ENCODE data around the gene CLCA2.

CLCA2 gene

DNA sequence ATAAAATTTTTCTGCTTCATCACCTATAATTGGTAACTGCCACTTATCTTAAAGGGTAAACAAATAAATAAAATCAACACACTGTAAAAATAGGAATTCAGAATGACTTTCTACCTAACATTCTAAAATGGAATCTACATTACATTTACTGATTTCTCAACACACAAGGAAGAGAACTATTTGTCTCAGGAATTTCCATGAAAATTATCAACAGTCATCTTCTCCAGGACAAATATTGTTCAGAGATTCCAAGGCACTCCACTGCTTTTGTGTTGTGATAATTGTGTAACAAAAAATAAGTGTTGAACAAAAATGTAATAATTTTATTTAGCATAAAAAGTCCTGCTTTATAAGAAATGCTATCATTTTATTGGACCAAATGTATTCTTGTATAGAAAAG lies 35.2 kb upstream of the CLCA2 start:
- H2AFZ ChIP-seq (ENCODE audit: low read depth, low read length), result no peak overlapping the region
- H3K36me3 ChIP-seq (replicated peaks; ENCODE audit: low read depth, low read length), result no peaks in the 10 kb centered on the region
- TF ChIP-seq, protein P1, sequence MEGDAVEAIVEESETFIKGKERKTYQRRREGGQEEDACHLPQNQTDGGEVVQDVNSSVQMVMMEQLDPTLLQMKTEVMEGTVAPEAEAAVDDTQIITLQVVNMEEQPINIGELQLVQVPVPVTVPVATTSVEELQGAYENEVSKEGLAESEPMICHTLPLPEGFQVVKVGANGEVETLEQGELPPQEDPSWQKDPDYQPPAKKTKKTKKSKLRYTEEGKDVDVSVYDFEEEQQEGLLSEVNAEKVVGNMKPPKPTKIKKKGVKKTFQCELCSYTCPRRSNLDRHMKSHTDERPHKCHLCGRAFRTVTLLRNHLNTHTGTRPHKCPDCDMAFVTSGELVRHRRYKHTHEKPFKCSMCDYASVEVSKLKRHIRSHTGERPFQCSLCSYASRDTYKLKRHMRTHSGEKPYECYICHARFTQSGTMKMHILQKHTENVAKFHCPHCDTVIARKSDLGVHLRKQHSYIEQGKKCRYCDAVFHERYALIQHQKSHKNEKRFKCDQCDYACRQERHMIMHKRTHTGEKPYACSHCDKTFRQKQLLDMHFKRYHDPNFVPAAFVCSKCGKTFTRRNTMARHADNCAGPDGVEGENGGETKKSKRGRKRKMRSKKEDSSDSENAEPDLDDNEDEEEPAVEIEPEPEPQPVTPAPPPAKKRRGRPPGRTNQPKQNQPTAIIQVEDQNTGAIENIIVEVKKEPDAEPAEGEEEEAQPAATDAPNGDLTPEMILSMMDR (IDR thresholded peaks at IDR 0.05; ENCODE audit: low read depth, low read length), result no peak
- TF ChIP-seq EZH2phosphoT487 (IDR thresholded peaks at IDR 0.05; ENCODE audit: low read depth), result no peak
- H3K4me1 ChIP-seq (ENCODE audit: low read length), result no peaks in the 10 kb centered on the region
- no peak overlapping the region for H3K9ac ChIP-seq (ENCODE audit: low read length)
- H3K4me3 ChIP-seq (ENCODE audit: low read length), result no peak overlapping the region
- no peak overlapping the region for H3K27ac ChIP-seq (ENCODE audit: low read length)
- H3K4me2 ChIP-seq (ENCODE audit: low read length), result no peak overlapping the region
- no peaks in the 10 kb centered on the region for H4K20me1 ChIP-seq (ENCODE audit: insufficient read depth, low read length)
- no peaks in the 10 kb centered on the region for H3K27me3 ChIP-seq (ENCODE audit: low read depth, low read length)
- no peaks in the 10 kb centered on the region for H3K79me2 ChIP-seq (ENCODE audit: low read length)
- no peaks in the 10 kb centered on the region for H3K9me3 ChIP-seq (ENCODE audit: insufficient read depth, low read length)

DNA sequence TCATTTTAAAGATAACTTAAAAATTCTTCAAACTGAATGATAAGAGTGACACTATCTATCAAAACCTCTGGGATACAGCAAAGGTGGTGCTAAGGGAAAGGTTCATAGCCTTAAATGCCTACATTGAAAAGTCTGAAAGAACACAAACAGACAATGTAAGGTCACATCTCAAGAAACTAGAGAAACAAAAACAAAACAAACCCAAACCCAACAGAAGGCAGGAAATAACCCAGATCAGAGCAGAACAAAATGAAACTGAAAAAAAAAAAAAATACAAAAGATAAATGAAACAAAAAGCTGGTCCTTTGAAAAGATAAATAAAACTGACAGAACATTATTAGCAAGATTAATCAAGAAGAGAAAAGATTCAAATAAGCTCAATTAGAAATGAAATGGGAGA lies 34.7 kb upstream of the CLCA2 start:
- no peak overlapping the region for H3K4me2 ChIP-seq (ENCODE audit: low read length)
- H2AFZ ChIP-seq (ENCODE audit: low read depth, low read length), result no peak overlapping the region
- no peaks in the 10 kb centered on the region for H3K9me3 ChIP-seq (ENCODE audit: insufficient read depth, low read length)
- no peak for TF ChIP-seq EZH2phosphoT487 (IDR thresholded peaks at IDR 0.05; ENCODE audit: low read depth)
- TF ChIP-seq, protein P1 (IDR thresholded peaks at IDR 0.05; ENCODE audit: low read depth, low read length), result no peak
- no peaks in the 10 kb centered on the region for H3K27me3 ChIP-seq (ENCODE audit: low read depth, low read length)
- H3K9ac ChIP-seq (ENCODE audit: low read length), result no peak overlapping the region
- no peak overlapping the region for H3K27ac ChIP-seq (ENCODE audit: low read length)
- no peaks in the 10 kb centered on the region for H4K20me1 ChIP-seq (ENCODE audit: insufficient read depth, low read length)
- no peaks in the 10 kb centered on the region for H3K79me2 ChIP-seq (ENCODE audit: low read length)
- H3K4me1 ChIP-seq (ENCODE audit: low read length), result no peaks in the 10 kb centered on the region
- no peaks in the 10 kb centered on the region for H3K36me3 ChIP-seq (replicated peaks; ENCODE audit: low read depth, low read length)
- H3K4me3 ChIP-seq (ENCODE audit: low read length), result no peak overlapping the region

GRCh38 chr1:86394416-86394815 lies 29.6 kb upstream of the CLCA2 start:
- no peak for TF ChIP-seq EZH2phosphoT487 (IDR thresholded peaks at IDR 0.05; ENCODE audit: low read depth)
- TF ChIP-seq, protein P1 (IDR thresholded peaks at IDR 0.05; ENCODE audit: low read depth, low read length), result no peak
- no peaks in the 10 kb centered on the region for H4K20me1 ChIP-seq (ENCODE audit: insufficient read depth, low read length)
- H3K79me2 ChIP-seq (ENCODE audit: low read length), result peaks cover 5% of the 10 kb centered on the region; the same call in 1 of the 2 replicates
- H3K4me3 ChIP-seq (ENCODE audit: low read length), result no peak overlapping the region
- no peak overlapping the region for H3K9ac ChIP-seq (ENCODE audit: low read length)
- no peak overlapping the region for H3K4me2 ChIP-seq (ENCODE audit: low read length)
- no peaks in the 10 kb centered on the region for H3K9me3 ChIP-seq (ENCODE audit: insufficient read depth, low read length)
- no peaks in the 10 kb centered on the region for H3K27me3 ChIP-seq (ENCODE audit: low read depth, low read length)
- H3K36me3 ChIP-seq (replicated peaks; ENCODE audit: low read depth, low read length), result no peaks in the 10 kb centered on the region
- H3K4me1 ChIP-seq (ENCODE audit: low read length), result peaks cover 11% of the 10 kb centered on the region
- no peak overlapping the region for H3K27ac ChIP-seq (ENCODE audit: low read length)
- H2AFZ ChIP-seq (ENCODE audit: low read depth, low read length), result no peak overlapping the region

DNA sequence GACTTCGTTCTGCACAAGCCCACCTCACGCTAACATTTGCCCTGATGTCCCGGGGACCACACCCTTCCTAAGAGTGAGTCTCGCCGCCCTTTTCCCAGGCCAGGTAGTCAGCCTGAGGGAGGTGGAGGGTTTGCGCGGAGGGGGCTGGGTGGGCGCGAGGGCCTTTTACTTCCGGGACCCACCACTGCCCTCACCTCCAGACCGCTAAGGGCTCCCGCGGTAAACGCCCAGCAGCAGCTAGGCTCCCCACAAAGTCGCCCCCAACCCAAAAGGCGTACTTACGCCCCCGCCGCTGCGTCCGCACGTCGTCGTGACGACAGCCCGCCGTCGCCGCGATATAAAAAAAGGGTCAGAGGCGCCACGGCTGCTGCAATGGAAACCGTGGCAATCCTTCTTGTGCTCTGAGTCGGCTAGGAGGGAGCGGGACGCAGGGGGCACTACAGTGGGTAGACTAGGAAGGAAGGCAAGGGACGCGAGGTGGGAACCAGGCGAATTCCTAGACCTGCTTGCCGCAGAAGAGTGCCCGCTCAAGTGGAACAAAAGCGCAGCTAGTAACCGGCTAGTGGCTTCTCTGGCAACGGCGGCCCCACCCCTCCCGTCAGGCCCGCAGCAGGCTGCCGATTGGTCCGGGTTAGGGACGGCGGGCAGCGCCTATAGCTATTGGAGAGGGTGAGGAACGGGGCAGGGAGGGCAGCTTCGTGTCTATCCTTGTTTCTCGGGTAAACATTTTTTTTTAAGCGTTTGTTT lies 28.0 kb upstream of the CLCA2 start, which contains the start of gene ODF2L:
Gene ODF2L (minus strand): TSS at position 573 of the 747 bp plus-strand sequence. CDS start 9,296 bp downstream, outside the sequence.
- H3K27me3 ChIP-seq (ENCODE audit: low read depth, low read length), result no peaks in the 10 kb centered on the region
- H3K4me3 ChIP-seq (ENCODE audit: low read length), result peak within 1 kb of the TSS; percentile 97
- no peak within 1 kb of the TSS; the same call in 1 of the 2 replicates for H3K27ac ChIP-seq (ENCODE audit: low read length)
- H3K4me2 ChIP-seq (ENCODE audit: low read length), result peak within 1 kb of the TSS; percentile 97
- TF ChIP-seq, protein P1 (IDR thresholded peaks at IDR 0.05; ENCODE audit: low read depth, low read length), result no peak
- no peak for TF ChIP-seq EZH2phosphoT487 (IDR thresholded peaks at IDR 0.05; ENCODE audit: low read depth)
- peak within 1 kb of the TSS; percentile 72 for H3K9ac ChIP-seq (ENCODE audit: low read length)
- H3K9me3 ChIP-seq (ENCODE audit: insufficient read depth, low read length), result no peaks in the 10 kb centered on the region
- peak within 1 kb of the TSS; percentile 95 for H2AFZ ChIP-seq (ENCODE audit: low read depth, low read length)
- H4K20me1 ChIP-seq (ENCODE audit: insufficient read depth, low read length), result no peaks in the 10 kb centered on the region
- H3K36me3 ChIP-seq (replicated peaks; ENCODE audit: low read depth, low read length), result no peaks in the 10 kb centered on the region
- H3K79me2 ChIP-seq (ENCODE audit: low read length), result peaks cover 5% of the 10 kb centered on the region; the same call in 1 of the 2 replicates
- peaks cover 11% of the 10 kb centered on the region for H3K4me1 ChIP-seq (ENCODE audit: low read length)
